ENCODE results near the gene TRPV2.

- TF ChIP-seq CTCF (IDR thresholded peaks at IDR 0.05; ENCODE audit: low read depth, low read length, poor library complexity, severe bottlenecking) (peak; percentile 40), EZH2phosphoT487 (IDR thresholded peaks at IDR 0.05; ENCODE audit: borderline replicate concordance, low read length) (no peak)
Observed at GRCh38 chr17:16380640-16381495, 34.5 kb upstream of the TRPV2 start, which contains the start of gene UBB.
